HepG2 (cell line): ENCODE results near the gene SCYL1. TPM values are rescaled to one million over a fixed set of nuclear protein-coding genes. Genes with fewer than 3 reads are reported as not detected.

Source experiments
- ATAC-seq: fragments of 200-7000 bp; cut with Tn5 transposase; 3 replicates; pipeline ENCODE4 v1.9.1; 2020; ENCODE audit warnings: mild to moderate bottlenecking, moderate library complexity
- BruUV-seq: library from RNA; stranded (reverse); fragments of 400-500 nt; replicated peaks from 2 replicates; lab custom pipeline; 2021; lab: Mats Ljungman, UMichigan
- CTCF ChIA-PET: fragments of 300-600 bp; formaldehyde crosslinking; extraction: SDS; loops from one replicate; lab custom pipeline; 2021; ENCODE audit warnings: low total read pairs, inconsistent platforms, low intra/inter-chr PET ratio; lab: Yijun Ruan, JAX
- POLR2A ChIA-PET: fragments of 350-600 bp; sonication (Branson Sonifier 250); formaldehyde crosslinking; loops from one replicate; lab custom pipeline; 2020; ENCODE audit warnings: antibody characterized with exemption, inconsistent platforms; lab: Yijun Ruan, JAX
- DNase-seq: peaks from one replicate; pipeline ENCODE4 v3.0.0-alpha.2; 2015; ENCODE audit warnings: low spot score
- FAIRE-seq: peaks from 3 replicates; lab custom pipeline; 2011; peaks lifted over from hg19 to GRCh38; lab: Jason Lieb, UNC
- H2AFZ ChIP-seq: one replicate; pipeline ENCODE4 v1.6.1; 2011; ENCODE audit warnings: low read length, inconsistent platforms
- H3K27ac ChIP-seq: fragments of 300-600 bp; 3 replicates; pipeline ENCODE4 v1.8.0; 2011; ENCODE audit warnings: mixed run types, mild to moderate bottlenecking, mixed read lengths, low read length, inconsistent platforms; ENCODE audit not compliant: insufficient read depth; ENCODE audit errors: extremely low read length
- H3K27me3 ChIP-seq, 2 experiments: fragments of 200-600 bp in 1 of 2; 2 replicates in 1 of 2; 3 replicates in 1 of 2; pipeline versions ENCODE4 v1.6.0 to v1.8.0; 2011; ENCODE audit warnings: low read length in 2 of 2, mild to moderate bottlenecking in 2 of 2, moderate library complexity in 2 of 2, inconsistent platforms in 1 of 2; ENCODE audit not compliant: insufficient read depth in 2 of 2, control insufficient read depth in 1 of 2
- H3K36me3 ChIP-seq, 2 experiments: fragments of 200-600 bp in 1 of 2; replicated peaks in 1 of 2; 2 replicates in 1 of 2; 3 replicates in 1 of 2; pipeline versions ENCODE4 v1.5.1 to v1.8.0; 2011; ENCODE audit warnings: low read length in 2 of 2, inconsistent platforms in 1 of 2; ENCODE audit not compliant: insufficient read depth in 2 of 2, control insufficient read depth in 1 of 2
- H3K4me1 ChIP-seq: 2 replicates; pipeline ENCODE4 v1.5.1; 2012; ENCODE audit warnings: low read length, inconsistent platforms; ENCODE audit not compliant: insufficient read depth
- H3K4me2 ChIP-seq: 2 replicates; pipeline ENCODE4 v1.6.0; 2011; ENCODE audit warnings: low read depth, low read length, inconsistent platforms
- H3K4me3 ChIP-seq, 3 experiments: fragments of 200-600 bp in 1 of 3; sonication (generic), shearing (Covaris generic) in 1 of 3; replicated peaks in 1 of 3; 2 replicates each; pipeline ENCODE4 v1.5.1; 2011 to 2016; ENCODE audit warnings: low read length in 3 of 3, inconsistent platforms in 2 of 3, low read depth in 2 of 3, mild to moderate bottlenecking in 2 of 3, control low read depth in 1 of 3, mixed read lengths in 1 of 3; ENCODE audit not compliant: insufficient read depth in 1 of 3
- H3K79me2 ChIP-seq: one replicate; pipeline ENCODE4 v1.6.1; 2011; ENCODE audit warnings: low read length, inconsistent platforms; ENCODE audit not compliant: insufficient read depth
- H3K9ac ChIP-seq: 2 replicates; pipeline ENCODE4 v1.6.0; 2011; ENCODE audit warnings: mild to moderate bottlenecking, low read depth, low read length, inconsistent platforms; ENCODE audit not compliant: insufficient read depth
- H3K9me3 ChIP-seq: 2 replicates; pipeline ENCODE4 v1.5.1; 2012; ENCODE audit warnings: mild to moderate bottlenecking, low read length
- H4K20me1 ChIP-seq: 2 replicates; pipeline ENCODE4 v1.6.0; 2011; ENCODE audit warnings: inconsistent platforms, mild to moderate bottlenecking, low read length, moderate library complexity; ENCODE audit not compliant: insufficient read depth
- ASH2L ChIP-seq: fragments of 300-600, 200-600 bp; sonication (generic); IDR thresholded peaks from 2 replicates; pipeline ENCODE4 v1.7.0; 2017; ENCODE audit warnings: low read depth, mild to moderate bottlenecking, moderate library complexity, mixed read lengths, low read length; ENCODE audit not compliant: insufficient read length
- DNMT3B ChIP-seq: conservative IDR thresholded peaks from 2 replicates; pipeline ENCODE4 v1.6.1; 2016; ENCODE audit warnings: missing biosample characterization, control low read depth
- GPN1 ChIP-seq: sonication (generic); formaldehyde crosslinking; IDR thresholded peaks from 2 replicates; pipeline ENCODE4 v1.5.1; 2020; ENCODE audit warnings: missing genetic modification reagents, borderline replicate concordance
- HNRNPK ChIP-seq: fragments of 200-400 bp; formaldehyde crosslinking; IDR thresholded peaks from 2 replicates; pipeline ENCODE4 v1.6.1; 2018; ENCODE audit warnings: low read length, low read depth, moderate library complexity, mild to moderate bottlenecking; ENCODE audit not compliant: poor library complexity, severe bottlenecking
- NAIF1 ChIP-seq: sonication (generic); formaldehyde crosslinking; IDR thresholded peaks from 2 replicates; pipeline ENCODE4 v1.5.0; 2020; ENCODE audit warnings: mild to moderate bottlenecking, missing genetic modification reagents, borderline replicate concordance
- NFE2L1 ChIP-seq: sonication (generic); formaldehyde crosslinking; IDR thresholded peaks from 2 replicates; pipeline ENCODE4 v1.4.0; 2020; ENCODE audit warnings: missing genetic modification reagents, mild to moderate bottlenecking, borderline replicate concordance
- PHF21A ChIP-seq: sonication (generic); formaldehyde crosslinking; IDR thresholded peaks from 2 replicates; pipeline ENCODE4 v1.5.0; 2020; ENCODE audit warnings: mild to moderate bottlenecking, missing genetic modification reagents
- ZNF546 ChIP-seq: sonication (generic); formaldehyde crosslinking; conservative IDR thresholded peaks from 2 replicates; pipeline ENCODE4 v1.8.1; 2023; ENCODE audit warnings: mild to moderate bottlenecking, missing genetic modification reagents
- WGBS: methylation state at CpG from one replicate; pipeline ENCODE4 v1.1.6; 2017; ENCODE audit warnings: low lambda C conversion rate; 5-methylcytosine and 5-hydroxymethylcytosine counted together
- in situ Hi-C: cut with HindIII; loops from 2 replicates; pipeline ENCODE4 v1.10.0; 2017; ENCODE audit warnings: low pct_unique_long_range_greater_than_20kb; ENCODE audit not compliant: extremely low pct_ligation_motif_present
- intact Hi-C: fragments of 100-400 bp; cut with micrococcal nuclease; formaldehyde crosslinking; loops from one replicate; pipeline ENCODE4 v1.10.0; 2022; ENCODE audit not compliant: unreplicated experiment
- polyA plus RNA-seq, 8 experiments: library from polyadenylated mRNA; depleted of rRNA in 3 of 8; stranded (reverse) in 7 of 8; unstranded in 1 of 8; fragments of >200 nt; fragmentation: Illumina TruSeq in 4 of 8; extraction: Trizol in 4 of 8; gene quantifications; 2 replicates each; pipeline versions ENCODE4 v1.2.1 to v1.2.3, GENCODE V29; 2011 to 2016; ENCODE audit warnings: low read depth in 4 of 8, missing spikeins in 1 of 8, mixed read lengths in 1 of 8; ENCODE audit not compliant: insufficient read depth in 1 of 8
- total RNA-seq, 5 experiments: library from RNA; depleted of rRNA; stranded (reverse); fragments of >200 nt; fragmentation: Illumina TruSeq; extraction: Trizol; gene quantifications; 2 replicates each; pipeline ENCODE4 v1.2.3, GENCODE V29; 2016; ENCODE audit warnings: low read depth in 1 of 5

SCYL1 gene
- total and polyA plus RNA-seq, 2 of the 13 experiments (the other 11 are each of a cell fraction or from before 2014, with no cell fraction given) = 65.9 to 103 TPM

- in situ Hi-C loops (loop anchor here (5.0 to 10.0 kb wide), 2 partner anchors 34 to 52 kb away; no protein-coding TSS in a partner anchor), intact Hi-C loops (no loop called here)
- H3K9me3 ChIP-seq = no peaks in the 10 kb centered on the region
- peaks cover 63% of the 10 kb centered on the region for H3K4me1 ChIP-seq
- H3K27ac ChIP-seq = peak overlapping the region; percentile 49
- 91% methylated on average over 4 of the region's 4 CpGs for WGBS
- peaks cover 61% of the 10 kb centered on the region for H4K20me1 ChIP-seq
- no peak overlapping the region for H3K9ac ChIP-seq
- no peak overlapping the region for H2AFZ ChIP-seq
- CTCF ChIA-PET = no interaction called here
- DNase-seq (no peak), ATAC-seq (no peak), FAIRE-seq (no peak)
- TF ChIP-seq DNMT3B (0 out of 2 replicates have a peak, but pooled peaks have one; percentile 14), NAIF1 (CRISPR knock-in tag) (0 out of 2 replicates have a peak, but pooled peaks have one; percentile 50), NFE2L1 (CRISPR knock-in tag) (no peak), ASH2L (peak; percentile 34), GPN1 (CRISPR knock-in tag) (no peak), ZNF546 (CRISPR knock-in tag) (0 out of 2 replicates have a peak, but pooled peaks have one; percentile 8), PHF21A (CRISPR knock-in tag) (no peak), HNRNPK (peak; percentile 58)
- H3K79me2 ChIP-seq = peaks cover 48% of the 10 kb centered on the region
- H3K36me3 ChIP-seq = peaks cover 6 to 40% of the 10 kb centered on the region in 2 experiments
- POLR2A ChIA-PET = interaction anchor here (1.3 to 27.3 kb wide), 13 partner anchors 8 to 149 kb away, joined by 4 to 1590 read pairs (median 15); partner anchors contain the start of genes FRMD8, MALAT1, NEAT1 and SCYL1
- H3K27me3 ChIP-seq = no peaks in the 10 kb centered on the region; a peak in 2 of 5 replicates
- no TSS peak for BruUV-seq
- H3K4me2 ChIP-seq = peak overlapping the region; percentile 78; the same call in 1 of the 2 replicates
- no peak overlapping the region for H3K4me3 ChIP-seq
Observed at GRCh38 chr11:65506290-65506771, 18.6 kb upstream of the SCYL1 start.
